SK-N-SH (cell line): ENCODE measurements around the gene AKT3.

Experiments used
- CTCF ChIP-seq: fragments of 200-600 bp; sonication (generic); IDR thresholded peaks from 2 replicates; pipeline ENCODE4 v1.6.1; 2017; ENCODE audit warnings: antibody characterized with exemption, mild to moderate bottlenecking, moderate library complexity
- ELF1 ChIP-seq: IDR thresholded peaks from 2 replicates; pipeline ENCODE4 v1.4.0; 2012
- EP300 ChIP-seq, 2 experiments: IDR thresholded peaks; 2 replicates each; pipeline versions ENCODE4 v1.4.0 to v1.6.1; 2012; ENCODE audit warnings: borderline replicate concordance in 1 of 2, low read depth in 1 of 2, low read length in 1 of 2
- EZH2phosphoT487 ChIP-seq: fragments of 200-600 bp; sonication (generic); IDR thresholded peaks from 2 replicates; pipeline ENCODE4 v1.6.1; 2017; ENCODE audit warnings: low read depth, mixed run types, mild to moderate bottlenecking, antibody characterized with exemption, moderate library complexity, borderline replicate concordance
- POLR2AphosphoS5 ChIP-seq: IDR thresholded peaks from 2 replicates; pipeline ENCODE4 v1.6.1; 2012; ENCODE audit warnings: low read depth, low read length
- RAD21 ChIP-seq: IDR thresholded peaks from 2 replicates; pipeline ENCODE4 v1.6.1; 2012; ENCODE audit warnings: mild to moderate bottlenecking, low read length
- REST ChIP-seq: IDR thresholded peaks from 2 replicates; pipeline ENCODE4 v1.6.1; 2012; ENCODE audit warnings: mild to moderate bottlenecking, low read depth, low read length, moderate library complexity
- USF1 ChIP-seq: IDR thresholded peaks from 2 replicates; pipeline ENCODE4 v1.4.0; 2012; ENCODE audit warnings: low read depth, borderline replicate concordance

DNA sequence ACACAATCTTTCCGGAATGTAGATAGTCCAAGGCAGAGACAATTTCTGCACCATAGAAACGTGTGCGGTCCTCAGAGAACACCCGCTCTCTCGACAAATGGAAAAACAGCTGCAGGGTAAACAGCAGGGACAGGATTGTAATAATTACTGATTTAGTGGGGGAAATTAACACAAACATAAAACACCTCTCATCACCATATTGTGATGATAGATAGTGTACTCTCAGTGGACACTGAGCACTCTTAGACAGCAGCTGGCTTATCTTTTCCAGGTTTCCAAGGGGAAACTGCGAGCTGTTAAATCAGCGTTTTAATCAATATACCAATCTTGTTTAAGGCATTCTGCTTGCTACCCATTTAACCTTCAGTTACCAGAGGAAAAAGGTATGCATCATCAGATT is 277.1 kb downstream of the AKT3 start:
- TF ChIP-seq POLR2AphosphoS5 (no peak), CTCF (no peak), EP300 (IDR thresholded peaks at IDR 0.05; ENCODE audit: borderline replicate concordance in 1 of 2, low read depth in 1 of 2, low read length in 1 of 2) (no peak), REST (no peak), USF1 (no peak), EZH2phosphoT487 (no peak), RAD21 (no peak), ELF1 (no peak)
